Peyer's patch (tissue), 4 donors: Measurements from ENCODE around the gene CABP7.

Experiments
- POLR2A ChIP-seq, 2 donors: fragments of 450-650 bp; IDR thresholded peaks; one replicate each; pipeline ENCODE4 v1.5.1; 2017; ENCODE audit warnings: antibody characterized with exemption in 2 of 2, mild to moderate bottlenecking in 2 of 2, moderate library complexity in 2 of 2
- TF ChIP-seq, protein P1 (sequence below), 6 experiments: fragments of 450-650 bp in 4 of 6; fragments of 200-600 bp in 2 of 6; sonication (generic) in 1 of 6; IDR thresholded peaks; one replicate each; pipeline ENCODE4 v1.5.1; 2017 to 2019; ENCODE audit warnings: antibody characterized with exemption in 6 of 6, mild to moderate bottlenecking in 3 of 6, moderate library complexity in 1 of 6

DNA sequence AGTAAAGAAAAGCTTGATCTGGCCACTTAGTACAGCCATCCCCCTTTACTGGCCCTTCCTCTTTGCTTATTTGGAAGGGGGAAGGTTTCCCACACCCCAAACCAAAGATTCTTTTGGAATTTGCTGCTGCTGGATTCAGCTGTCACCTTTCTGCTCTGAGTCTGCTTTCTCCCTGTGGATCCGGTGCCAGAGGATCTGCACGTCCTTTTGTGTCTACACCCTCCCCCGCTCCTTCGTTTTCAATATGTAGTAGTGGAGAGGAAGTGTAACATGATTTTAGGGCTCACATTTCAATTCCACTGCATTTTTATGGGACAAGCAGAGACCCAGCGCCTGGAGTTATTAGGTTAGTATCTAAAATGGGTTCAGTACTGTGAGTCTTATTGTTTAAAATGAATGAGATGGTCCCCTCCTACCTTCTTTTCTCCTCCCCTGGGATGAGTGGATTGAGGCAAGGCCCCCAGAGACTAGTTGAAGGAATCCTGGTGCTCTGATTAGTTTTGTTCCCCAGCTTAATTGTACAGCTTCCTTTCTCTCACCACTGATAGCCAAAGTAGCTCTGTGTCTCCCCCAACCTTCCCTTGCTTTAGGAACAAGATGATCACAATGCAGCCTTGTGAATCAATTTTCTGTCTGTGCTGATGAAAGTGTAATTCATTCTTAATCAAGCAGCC, 30.5 kb upstream of the CABP7 start:
- TF ChIP-seq, protein P1, sequence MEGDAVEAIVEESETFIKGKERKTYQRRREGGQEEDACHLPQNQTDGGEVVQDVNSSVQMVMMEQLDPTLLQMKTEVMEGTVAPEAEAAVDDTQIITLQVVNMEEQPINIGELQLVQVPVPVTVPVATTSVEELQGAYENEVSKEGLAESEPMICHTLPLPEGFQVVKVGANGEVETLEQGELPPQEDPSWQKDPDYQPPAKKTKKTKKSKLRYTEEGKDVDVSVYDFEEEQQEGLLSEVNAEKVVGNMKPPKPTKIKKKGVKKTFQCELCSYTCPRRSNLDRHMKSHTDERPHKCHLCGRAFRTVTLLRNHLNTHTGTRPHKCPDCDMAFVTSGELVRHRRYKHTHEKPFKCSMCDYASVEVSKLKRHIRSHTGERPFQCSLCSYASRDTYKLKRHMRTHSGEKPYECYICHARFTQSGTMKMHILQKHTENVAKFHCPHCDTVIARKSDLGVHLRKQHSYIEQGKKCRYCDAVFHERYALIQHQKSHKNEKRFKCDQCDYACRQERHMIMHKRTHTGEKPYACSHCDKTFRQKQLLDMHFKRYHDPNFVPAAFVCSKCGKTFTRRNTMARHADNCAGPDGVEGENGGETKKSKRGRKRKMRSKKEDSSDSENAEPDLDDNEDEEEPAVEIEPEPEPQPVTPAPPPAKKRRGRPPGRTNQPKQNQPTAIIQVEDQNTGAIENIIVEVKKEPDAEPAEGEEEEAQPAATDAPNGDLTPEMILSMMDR (IDR thresholded peaks at IDR 0.05), result no peak
- no peak for TF ChIP-seq POLR2A (IDR thresholded peaks at IDR 0.05)
